Measurements from ENCODE around the gene CYS1.

CYS1 gene

GRCh38 chr2:10041711-10042110, 38.5 kb downstream of the CYS1 start:
- intact Hi-C loops (cut with DNase I; ENCODE audit: low total_unique reads) = loop anchor here (5.0 kb wide), 1 partner anchor 34 kb away; no protein-coding TSS in a partner anchor
- Histone ChIP-seq H3K36me3 (peaks cover 0 to 6% (median 6%) of the 10 kb centered on the region in 3 donors), H3K9me3 (no peaks in the 10 kb centered on the region), H3K4me1 (peaks cover 2 to 64% (median 46%) of the 10 kb centered on the region in 4 donors), H3K27me3 (no peaks in the 10 kb centered on the region), H3K4me3 (peak overlapping the region in 1 of 2 donors; percentile 81), H3K27ac (peak overlapping the region; percentile 86 to 88)
- DNase-seq = no peak
- no peak for TF ChIP-seq CTCF (IDR thresholded peaks at IDR 0.05)

GRCh38 chr2:10039658-10040410, 40.4 kb downstream of the CYS1 start:
- no peak overlapping the region for H3K27ac ChIP-seq
- DNase-seq = peak in 1 of 2 donors; percentile 60
- H3K9me3 ChIP-seq = no peaks in the 10 kb centered on the region
- peaks cover 12 to 61% (median 43%) of the 10 kb centered on the region in 4 donors for H3K4me1 ChIP-seq
- TF ChIP-seq CTCF (IDR thresholded peaks at IDR 0.05) = no peak
- intact Hi-C loops (cut with DNase I; ENCODE audit: low total_unique reads) = loop anchor here (5.0 kb wide), 1 partner anchor 33 kb away; no protein-coding TSS in a partner anchor
- no peaks in the 10 kb centered on the region for H3K36me3 ChIP-seq
- no peak overlapping the region for H3K4me3 ChIP-seq
- no peaks in the 10 kb centered on the region for H3K27me3 ChIP-seq

GRCh38 chr2:10038716-10039115, 41.5 kb downstream of the CYS1 start:
- intact Hi-C loops (cut with DNase I; ENCODE audit: low total_unique reads) = no loop called here
- Histone ChIP-seq H3K27ac (peak overlapping the region in 1 of 2 donors; percentile 77), H3K36me3 (no peaks in the 10 kb centered on the region), H3K27me3 (no peaks in the 10 kb centered on the region), H3K4me1 (peaks cover 12 to 56% (median 39%) of the 10 kb centered on the region in 4 donors), H3K4me3 (no peak overlapping the region), H3K9me3 (no peaks in the 10 kb centered on the region)
- no peak for DNase-seq
- no peak for TF ChIP-seq CTCF (IDR thresholded peaks at IDR 0.05)

GRCh38 chr2:10038123-10038522, 42.1 kb downstream of the CYS1 start:
- Histone ChIP-seq H3K36me3 (no peaks in the 10 kb centered on the region), H3K27ac (peak overlapping the region; percentile 77 to 80), H3K27me3 (no peaks in the 10 kb centered on the region), H3K4me1 (peaks cover 12 to 56% (median 39%) of the 10 kb centered on the region in 4 donors), H3K9me3 (no peaks in the 10 kb centered on the region), H3K4me3 (no peak overlapping the region)
- intact Hi-C loops (cut with DNase I; ENCODE audit: low total_unique reads) = no loop called here
- no peak for TF ChIP-seq CTCF (IDR thresholded peaks at IDR 0.05)
- DNase-seq = no peak

GRCh38 chr2:10036095-10036884, 43.9 kb downstream of the CYS1 start:
- peak overlapping the region; percentile 77 to 80 for H3K27ac ChIP-seq
- H3K9me3 ChIP-seq = no peaks in the 10 kb centered on the region
- peak; percentile 60 to 67 for TF ChIP-seq CTCF (IDR thresholded peaks at IDR 0.05)
- peaks cover 12 to 43% (median 28%) of the 10 kb centered on the region in 4 donors for H3K4me1 ChIP-seq
- H3K4me3 ChIP-seq = peak overlapping the region in 1 of 2 donors; percentile 9
- intact Hi-C loops (cut with DNase I; ENCODE audit: low total_unique reads) = no loop called here
- no peaks in the 10 kb centered on the region for H3K36me3 ChIP-seq
- H3K27me3 ChIP-seq = no peaks in the 10 kb centered on the region
- peak; percentile 77 to 94 for DNase-seq

Data from tibial artery (tissue), 4 donors.